ENCODE measurements around the gene CTIF. TPM values are rescaled to one million over a fixed set of nuclear protein-coding genes. Genes with fewer than 3 reads are reported as not detected.

The CTIF gene
- total and polyA plus RNA-seq, 4 donors, result 10.6 to 26.7 (median 12.3) TPM

GRCh38 chr18:48775372-48776155, 236.7 kb downstream of the CTIF start:
- H3K4me3 ChIP-seq (ENCODE audit: low read depth in 1 of 3, low read length in 3 of 3), result no peak overlapping the region
- no peak for DNase-seq (ENCODE audit: low spot score)
- H3K27ac ChIP-seq (ENCODE audit: low read depth in 1 of 2, low read length in 2 of 2), result no peak overlapping the region
- no peak for TF ChIP-seq YY1 (IDR thresholded peaks at IDR 0.05)
- no peak for TF ChIP-seq EGR1 (IDR thresholded peaks at IDR 0.05; ENCODE audit: low read depth in 2 of 2)
- TF ChIP-seq FOXA1 (IDR thresholded peaks at IDR 0.05), result no peak
- no peak for TF ChIP-seq MAX (IDR thresholded peaks at IDR 0.05)
- TF ChIP-seq RXRA (IDR thresholded peaks at IDR 0.05), result peak; percentile 10 to 37
- no peaks in the 10 kb centered on the region for H3K27me3 ChIP-seq (ENCODE audit: control insufficient read depth in 4 of 4, insufficient read depth in 4 of 4, low read length in 3 of 4)
- peaks cover 0 to 2% (median under 1%) of the 10 kb centered on the region in 4 donors for H3K36me3 ChIP-seq (ENCODE audit: control insufficient read depth in 4 of 4, insufficient read depth in 3 of 4, low read depth in 1 of 4, low read length in 3 of 4)
- no peak overlapping the region for H3K9ac ChIP-seq (ENCODE audit: low read depth in 1 of 2, low read length in 2 of 2)
- WGBS, result 61% methylated on average over 12 of the region's 12 CpGs
- peaks cover 16 to 54% (median 44%) of the 10 kb centered on the region in 4 donors for H3K4me1 ChIP-seq (ENCODE audit: control insufficient read depth in 4 of 4, insufficient read depth in 4 of 4, low read length in 3 of 4)
- no peaks in the 10 kb centered on the region for H3K9me3 ChIP-seq (ENCODE audit: control insufficient read depth in 4 of 4, low read length in 3 of 4)

- no peak overlapping the region for H3K9ac ChIP-seq (ENCODE audit: low read depth in 1 of 2, low read length in 2 of 2)
- DNase-seq (ENCODE audit: low spot score), result no peak
- 97% methylated on average over 5 of the region's 5 CpGs for WGBS
- TF ChIP-seq REST (IDR thresholded peaks at IDR 0.05), result no peak
- TF ChIP-seq TAF1 (conservative IDR thresholded peaks at IDR 0.05), result no peak
- no peak for TF ChIP-seq RAD21 (IDR thresholded peaks at IDR 0.05)
- TF ChIP-seq FOXA2 (IDR thresholded peaks at IDR 0.05), result no peak
- no peak for TF ChIP-seq SP1 (IDR thresholded peaks at IDR 0.05)
- TF ChIP-seq JUND (IDR thresholded peaks at IDR 0.05), result no peak
- TF ChIP-seq HNF4G (IDR thresholded peaks at IDR 0.05), result no peak
- TF ChIP-seq ZBTB33 (IDR thresholded peaks at IDR 0.05), result no peak
- no peak for TF ChIP-seq EGR1 (IDR thresholded peaks at IDR 0.05; ENCODE audit: low read depth in 2 of 2)
- TF ChIP-seq NR2F2 (IDR thresholded peaks at IDR 0.05), result no peak
- TF ChIP-seq MAX (IDR thresholded peaks at IDR 0.05), result no peak
- no peak for TF ChIP-seq YY1 (IDR thresholded peaks at IDR 0.05)
- TF ChIP-seq CTCF (IDR thresholded peaks at IDR 0.05; ENCODE audit: low read depth, low read length, missing input control), result no peak
- TF ChIP-seq HNF4A (conservative IDR thresholded peaks at IDR 0.05), result no peak
- peaks cover 0 to under 1% (median 0%) of the 10 kb centered on the region in 4 donors for H3K36me3 ChIP-seq (ENCODE audit: control insufficient read depth in 4 of 4, insufficient read depth in 3 of 4, low read depth in 1 of 4, low read length in 3 of 4)
- H3K27ac ChIP-seq (ENCODE audit: low read depth in 1 of 2, low read length in 2 of 2), result no peak overlapping the region
- no peaks in the 10 kb centered on the region for H3K27me3 ChIP-seq (ENCODE audit: control insufficient read depth in 4 of 4, insufficient read depth in 4 of 4, low read length in 3 of 4)
- H3K4me3 ChIP-seq (ENCODE audit: low read depth in 1 of 3, low read length in 3 of 3), result no peak overlapping the region
- peaks cover 19 to 59% (median 49%) of the 10 kb centered on the region in 4 donors for H3K4me1 ChIP-seq (ENCODE audit: control insufficient read depth in 4 of 4, insufficient read depth in 4 of 4, low read length in 3 of 4)
- no peaks in the 10 kb centered on the region for H3K9me3 ChIP-seq (ENCODE audit: control insufficient read depth in 4 of 4, low read length in 3 of 4)
These were observed 237.3 kb downstream of the CTIF start for GRCh38 chr18:48776156-48776555.

Data from liver (tissue), 9 donors.